ENCODE data around the gene DAPK2.

DNA sequence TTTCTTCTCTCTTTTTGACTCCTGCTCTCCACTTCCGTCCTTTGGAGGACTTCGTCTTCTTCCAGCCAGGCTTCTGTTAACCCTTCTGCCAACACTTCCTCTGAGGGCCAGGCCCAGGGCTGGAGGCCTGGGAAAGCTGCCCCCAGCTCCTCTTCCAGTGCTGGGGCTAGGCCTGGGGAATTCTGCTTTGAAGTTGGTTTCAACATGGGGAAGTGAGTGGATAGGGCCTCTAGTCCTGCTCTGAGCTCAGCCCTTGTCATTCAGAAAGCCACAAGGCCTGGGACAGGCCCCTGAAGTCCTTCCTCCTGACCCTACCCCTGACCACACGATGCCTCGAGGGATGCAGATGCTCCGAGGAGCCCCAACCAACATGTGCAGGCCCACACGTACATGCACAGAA is 158.7 kb downstream of the DAPK2 start:
- TF ChIP-seq, protein P1, sequence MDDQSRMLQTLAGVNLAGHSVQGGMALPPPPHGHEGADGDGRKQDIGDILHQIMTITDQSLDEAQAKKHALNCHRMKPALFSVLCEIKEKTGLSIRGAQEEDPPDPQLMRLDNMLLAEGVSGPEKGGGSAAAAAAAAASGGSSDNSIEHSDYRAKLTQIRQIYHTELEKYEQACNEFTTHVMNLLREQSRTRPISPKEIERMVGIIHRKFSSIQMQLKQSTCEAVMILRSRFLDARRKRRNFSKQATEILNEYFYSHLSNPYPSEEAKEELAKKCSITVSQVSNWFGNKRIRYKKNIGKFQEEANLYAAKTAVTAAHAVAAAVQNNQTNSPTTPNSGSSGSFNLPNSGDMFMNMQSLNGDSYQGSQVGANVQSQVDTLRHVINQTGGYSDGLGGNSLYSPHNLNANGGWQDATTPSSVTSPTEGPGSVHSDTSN (IDR thresholded peaks at IDR 0.05) = no peak
- no peak for TF ChIP-seq TAF1 (IDR thresholded peaks at IDR 0.05; ENCODE audit: borderline replicate concordance, low read depth, low read length)
- no peak for TF ChIP-seq SIN3A (IDR thresholded peaks at IDR 0.05; ENCODE audit: borderline replicate concordance, low read depth, low read length)
- TF ChIP-seq, protein P2, sequence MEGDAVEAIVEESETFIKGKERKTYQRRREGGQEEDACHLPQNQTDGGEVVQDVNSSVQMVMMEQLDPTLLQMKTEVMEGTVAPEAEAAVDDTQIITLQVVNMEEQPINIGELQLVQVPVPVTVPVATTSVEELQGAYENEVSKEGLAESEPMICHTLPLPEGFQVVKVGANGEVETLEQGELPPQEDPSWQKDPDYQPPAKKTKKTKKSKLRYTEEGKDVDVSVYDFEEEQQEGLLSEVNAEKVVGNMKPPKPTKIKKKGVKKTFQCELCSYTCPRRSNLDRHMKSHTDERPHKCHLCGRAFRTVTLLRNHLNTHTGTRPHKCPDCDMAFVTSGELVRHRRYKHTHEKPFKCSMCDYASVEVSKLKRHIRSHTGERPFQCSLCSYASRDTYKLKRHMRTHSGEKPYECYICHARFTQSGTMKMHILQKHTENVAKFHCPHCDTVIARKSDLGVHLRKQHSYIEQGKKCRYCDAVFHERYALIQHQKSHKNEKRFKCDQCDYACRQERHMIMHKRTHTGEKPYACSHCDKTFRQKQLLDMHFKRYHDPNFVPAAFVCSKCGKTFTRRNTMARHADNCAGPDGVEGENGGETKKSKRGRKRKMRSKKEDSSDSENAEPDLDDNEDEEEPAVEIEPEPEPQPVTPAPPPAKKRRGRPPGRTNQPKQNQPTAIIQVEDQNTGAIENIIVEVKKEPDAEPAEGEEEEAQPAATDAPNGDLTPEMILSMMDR (IDR thresholded peaks at IDR 0.05) = no peak
- no peak for TF ChIP-seq SMC3 (IDR thresholded peaks at IDR 0.05; ENCODE audit: low read depth, low read length)
- TF ChIP-seq, protein P3, sequence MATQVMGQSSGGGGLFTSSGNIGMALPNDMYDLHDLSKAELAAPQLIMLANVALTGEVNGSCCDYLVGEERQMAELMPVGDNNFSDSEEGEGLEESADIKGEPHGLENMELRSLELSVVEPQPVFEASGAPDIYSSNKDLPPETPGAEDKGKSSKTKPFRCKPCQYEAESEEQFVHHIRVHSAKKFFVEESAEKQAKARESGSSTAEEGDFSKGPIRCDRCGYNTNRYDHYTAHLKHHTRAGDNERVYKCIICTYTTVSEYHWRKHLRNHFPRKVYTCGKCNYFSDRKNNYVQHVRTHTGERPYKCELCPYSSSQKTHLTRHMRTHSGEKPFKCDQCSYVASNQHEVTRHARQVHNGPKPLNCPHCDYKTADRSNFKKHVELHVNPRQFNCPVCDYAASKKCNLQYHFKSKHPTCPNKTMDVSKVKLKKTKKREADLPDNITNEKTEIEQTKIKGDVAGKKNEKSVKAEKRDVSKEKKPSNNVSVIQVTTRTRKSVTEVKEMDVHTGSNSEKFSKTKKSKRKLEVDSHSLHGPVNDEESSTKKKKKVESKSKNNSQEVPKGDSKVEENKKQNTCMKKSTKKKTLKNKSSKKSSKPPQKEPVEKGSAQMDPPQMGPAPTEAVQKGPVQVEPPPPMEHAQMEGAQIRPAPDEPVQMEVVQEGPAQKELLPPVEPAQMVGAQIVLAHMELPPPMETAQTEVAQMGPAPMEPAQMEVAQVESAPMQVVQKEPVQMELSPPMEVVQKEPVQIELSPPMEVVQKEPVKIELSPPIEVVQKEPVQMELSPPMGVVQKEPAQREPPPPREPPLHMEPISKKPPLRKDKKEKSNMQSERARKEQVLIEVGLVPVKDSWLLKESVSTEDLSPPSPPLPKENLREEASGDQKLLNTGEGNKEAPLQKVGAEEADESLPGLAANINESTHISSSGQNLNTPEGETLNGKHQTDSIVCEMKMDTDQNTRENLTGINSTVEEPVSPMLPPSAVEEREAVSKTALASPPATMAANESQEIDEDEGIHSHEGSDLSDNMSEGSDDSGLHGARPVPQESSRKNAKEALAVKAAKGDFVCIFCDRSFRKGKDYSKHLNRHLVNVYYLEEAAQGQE (IDR thresholded peaks at IDR 0.05; ENCODE audit: low read depth, low read length) = no peak
- no peak for TF ChIP-seq POLR2AphosphoS5 (IDR thresholded peaks at IDR 0.05; ENCODE audit: low read depth, low read length)
- no peak for TF ChIP-seq EP300 (IDR thresholded peaks at IDR 0.05; ENCODE audit: borderline replicate concordance in 1 of 2, low read depth in 1 of 2, low read length in 1 of 2)
- no peak for TF ChIP-seq TCF12 (IDR thresholded peaks at IDR 0.05)
- no peak for TF ChIP-seq RCOR1 (IDR thresholded peaks at IDR 0.05; ENCODE audit: low read length)
- no peak for TF ChIP-seq RXRA (IDR thresholded peaks at IDR 0.05; ENCODE audit: borderline replicate concordance, low read depth)
- TF ChIP-seq, protein P4, sequence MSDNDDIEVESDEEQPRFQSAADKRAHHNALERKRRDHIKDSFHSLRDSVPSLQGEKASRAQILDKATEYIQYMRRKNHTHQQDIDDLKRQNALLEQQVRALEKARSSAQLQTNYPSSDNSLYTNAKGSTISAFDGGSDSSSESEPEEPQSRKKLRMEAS (IDR thresholded peaks at IDR 0.05; ENCODE audit: low read depth) = no peak
- TF ChIP-seq, protein P5, sequence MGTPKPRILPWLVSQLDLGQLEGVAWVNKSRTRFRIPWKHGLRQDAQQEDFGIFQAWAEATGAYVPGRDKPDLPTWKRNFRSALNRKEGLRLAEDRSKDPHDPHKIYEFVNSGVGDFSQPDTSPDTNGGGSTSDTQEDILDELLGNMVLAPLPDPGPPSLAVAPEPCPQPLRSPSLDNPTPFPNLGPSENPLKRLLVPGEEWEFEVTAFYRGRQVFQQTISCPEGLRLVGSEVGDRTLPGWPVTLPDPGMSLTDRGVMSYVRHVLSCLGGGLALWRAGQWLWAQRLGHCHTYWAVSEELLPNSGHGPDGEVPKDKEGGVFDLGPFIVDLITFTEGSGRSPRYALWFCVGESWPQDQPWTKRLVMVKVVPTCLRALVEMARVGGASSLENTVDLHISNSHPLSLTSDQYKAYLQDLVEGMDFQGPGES (IDR thresholded peaks at IDR 0.05; ENCODE audit: low read depth, low read length) = no peak
- TF ChIP-seq EZH2phosphoT487 (IDR thresholded peaks at IDR 0.05; ENCODE audit: borderline replicate concordance, low read depth) = no peak

All from SK-N-SH (cell line).